GM12864 (cell line): ENCODE measurements around the gene PXDN.
"Not testable (repeated sequence)": the region's sequence is repeated elsewhere in the genome, so short reads cannot be mapped to it uniquely, and the experiment has no call there.

ENCODE experiments used
- DNase-seq: peaks from one replicate; pipeline ENCODE4 v3.0.0-alpha.2; 2011; ENCODE audit warnings: low read depth
- H3K4me3 ChIP-seq: 2 replicates; pipeline ENCODE4 v1.5.1; 2011; ENCODE audit warnings: mild to moderate bottlenecking, low read depth, low read length, control low read depth
- TF ChIP-seq, protein P1 (sequence below): IDR thresholded peaks from 2 replicates; pipeline ENCODE4 v1.5.1; 2011; ENCODE audit warnings: low read depth, mild to moderate bottlenecking, moderate library complexity, low read length, control low read depth, inconsistent platforms; ENCODE audit errors: missing control alignments

PXDN gene

DNA sequence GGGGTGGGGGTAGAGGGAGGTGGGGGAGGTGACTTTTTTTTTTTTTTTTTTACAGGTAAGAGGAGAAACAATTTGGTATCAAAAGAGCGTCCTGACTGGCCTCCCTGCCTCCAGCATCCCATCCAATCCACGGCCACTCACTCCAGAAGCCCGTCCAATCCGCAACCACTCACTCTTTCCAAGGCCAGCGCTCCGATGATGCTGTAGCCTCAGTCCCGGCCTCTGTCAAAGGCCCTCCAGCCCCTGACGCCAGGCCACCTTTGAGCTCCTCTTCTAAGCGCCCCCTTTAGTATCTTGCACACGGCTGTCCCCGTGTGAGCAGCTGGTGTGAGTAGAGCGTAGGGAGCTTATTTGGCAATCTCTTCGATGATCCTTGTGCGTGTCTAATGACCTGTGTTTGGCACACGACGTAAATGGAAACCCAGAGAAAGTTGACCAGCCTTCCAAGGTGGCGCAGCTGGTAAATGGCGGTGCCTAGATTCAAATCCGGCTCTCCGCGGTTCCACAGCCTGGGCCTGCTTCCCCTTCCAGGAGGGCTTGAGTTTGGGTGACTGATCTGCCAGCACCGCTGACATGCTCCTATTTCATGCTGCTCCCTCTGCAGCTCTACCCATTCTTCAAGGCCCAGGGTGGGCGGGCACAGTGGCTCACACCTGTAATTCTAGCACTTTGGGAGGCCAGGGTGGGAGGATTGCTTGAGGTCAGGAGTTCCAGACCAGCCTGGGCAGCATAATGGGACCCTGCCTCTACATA, 23.8 kb upstream of the PXDN start:
- no peak for DNase-seq
- TF ChIP-seq, protein P1, sequence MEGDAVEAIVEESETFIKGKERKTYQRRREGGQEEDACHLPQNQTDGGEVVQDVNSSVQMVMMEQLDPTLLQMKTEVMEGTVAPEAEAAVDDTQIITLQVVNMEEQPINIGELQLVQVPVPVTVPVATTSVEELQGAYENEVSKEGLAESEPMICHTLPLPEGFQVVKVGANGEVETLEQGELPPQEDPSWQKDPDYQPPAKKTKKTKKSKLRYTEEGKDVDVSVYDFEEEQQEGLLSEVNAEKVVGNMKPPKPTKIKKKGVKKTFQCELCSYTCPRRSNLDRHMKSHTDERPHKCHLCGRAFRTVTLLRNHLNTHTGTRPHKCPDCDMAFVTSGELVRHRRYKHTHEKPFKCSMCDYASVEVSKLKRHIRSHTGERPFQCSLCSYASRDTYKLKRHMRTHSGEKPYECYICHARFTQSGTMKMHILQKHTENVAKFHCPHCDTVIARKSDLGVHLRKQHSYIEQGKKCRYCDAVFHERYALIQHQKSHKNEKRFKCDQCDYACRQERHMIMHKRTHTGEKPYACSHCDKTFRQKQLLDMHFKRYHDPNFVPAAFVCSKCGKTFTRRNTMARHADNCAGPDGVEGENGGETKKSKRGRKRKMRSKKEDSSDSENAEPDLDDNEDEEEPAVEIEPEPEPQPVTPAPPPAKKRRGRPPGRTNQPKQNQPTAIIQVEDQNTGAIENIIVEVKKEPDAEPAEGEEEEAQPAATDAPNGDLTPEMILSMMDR = no peak
- no peak overlapping the region for H3K4me3 ChIP-seq

DNA sequence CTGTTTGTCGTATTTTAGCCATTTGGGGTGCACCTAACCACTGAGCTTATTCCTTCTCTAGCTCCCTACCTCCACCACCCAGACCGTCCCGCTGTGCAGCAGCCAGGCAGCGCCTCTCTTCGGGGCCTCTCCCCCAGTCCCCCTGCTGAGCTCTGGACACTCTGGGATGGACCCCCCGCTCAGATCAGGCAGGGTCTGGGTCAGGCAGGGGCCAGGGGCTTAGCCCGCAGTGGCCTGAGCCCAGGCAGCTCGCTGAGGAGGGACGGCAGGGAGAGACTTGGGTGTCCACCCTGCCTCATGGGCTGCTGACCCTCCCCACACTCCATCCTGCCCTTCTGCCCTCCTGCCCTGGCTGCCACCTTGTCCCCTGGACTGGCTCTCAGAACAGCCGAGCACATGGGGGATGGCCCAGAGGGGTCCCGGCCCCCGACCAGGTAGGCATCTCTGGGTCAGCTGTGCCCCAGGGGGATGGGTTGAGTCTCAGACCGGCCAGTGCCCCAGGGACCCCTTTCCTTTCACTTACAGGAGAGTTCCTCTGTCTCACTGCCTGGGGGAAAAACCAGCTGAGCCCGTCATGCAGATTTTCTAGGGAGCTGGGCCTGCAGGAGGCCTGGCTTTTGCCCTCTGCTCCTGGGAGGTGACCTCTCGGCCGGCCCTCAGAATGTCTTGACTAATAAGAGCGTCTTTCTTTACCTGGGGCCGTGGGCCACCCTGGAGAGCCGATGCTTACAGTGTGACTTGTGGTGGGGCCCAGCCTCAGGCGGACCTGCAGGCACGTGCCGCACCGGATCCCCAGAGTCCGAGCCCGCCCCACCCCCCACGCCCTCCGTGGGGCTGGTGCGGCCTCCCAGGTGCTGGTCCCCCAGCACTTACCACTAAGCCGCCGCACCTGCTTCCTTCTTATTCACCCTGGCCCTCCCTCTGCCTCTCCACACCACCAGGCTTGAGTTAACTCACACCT, 22.8 kb upstream of the PXDN start:
- TF ChIP-seq, protein P1 = no peak
- DNase-seq = no peak
- H3K4me3 ChIP-seq = no peak overlapping the region

DNA sequence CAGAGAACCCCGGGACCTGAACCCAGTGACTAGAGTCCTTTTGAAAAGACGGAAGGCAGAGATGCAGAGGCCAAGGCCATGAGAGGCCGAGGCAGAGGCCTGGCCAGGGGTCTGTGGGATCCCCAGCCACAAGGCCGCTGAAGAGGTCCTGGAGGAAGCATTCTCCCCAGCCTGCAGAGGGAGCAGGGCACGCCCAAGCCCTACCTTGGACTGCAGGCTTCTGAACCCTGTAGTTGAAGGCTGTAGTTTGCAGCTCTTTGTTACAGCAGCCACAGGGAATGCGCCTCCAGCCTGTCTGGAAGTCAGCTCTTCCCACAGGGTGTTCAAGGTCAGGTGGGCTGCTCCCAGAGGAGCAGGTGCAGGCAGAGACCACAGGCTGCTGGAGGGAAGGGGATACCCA, 22.1 kb upstream of the PXDN start:
- H3K4me3 ChIP-seq = no peak overlapping the region
- no peak for DNase-seq
- TF ChIP-seq, protein P1 = no peak

DNA sequence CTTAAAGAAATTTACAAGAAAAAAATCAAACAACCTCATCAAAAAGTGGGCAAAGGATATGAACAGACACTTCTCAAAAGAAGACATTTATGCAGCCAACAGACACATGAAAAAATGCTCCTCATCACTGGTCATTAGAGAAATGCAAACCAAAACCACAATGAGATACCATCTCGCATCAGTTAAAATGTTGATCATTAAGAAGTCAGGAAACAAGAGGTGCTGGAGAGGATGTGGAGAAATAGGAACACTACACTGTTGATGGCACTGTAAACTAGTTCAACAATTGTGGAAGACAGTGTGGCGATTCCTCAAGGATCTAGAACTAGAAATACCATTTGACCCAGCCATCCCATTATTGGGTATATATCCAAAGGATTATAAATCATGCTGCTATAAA, 20.9 kb upstream of the PXDN start:
- DNase-seq = not testable (repeated sequence)

DNA sequence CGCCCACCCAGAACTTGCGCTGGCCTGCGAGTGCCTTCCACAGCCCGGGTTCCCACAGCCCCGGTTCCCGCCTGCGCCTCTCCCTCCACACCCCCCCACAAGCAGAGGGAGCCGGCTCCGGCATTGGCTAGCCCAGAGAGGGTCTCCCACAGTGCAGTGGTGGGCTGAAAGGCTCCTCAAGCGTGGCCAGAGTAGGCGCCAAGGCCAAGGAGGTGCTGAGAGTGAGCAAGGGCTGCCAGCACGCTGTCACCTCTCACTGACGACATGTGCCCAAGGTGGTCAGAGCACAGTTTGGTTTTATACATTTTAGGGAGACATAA, 15.3 kb upstream of the PXDN start:
- no peak overlapping the region for H3K4me3 ChIP-seq
- DNase-seq = no peak
- TF ChIP-seq, protein P1 = no peak

More for the DNA sequence above, 20.9 kb upstream of the PXDN start:
- H3K4me3 ChIP-seq = not testable (repeated sequence)

DNA sequence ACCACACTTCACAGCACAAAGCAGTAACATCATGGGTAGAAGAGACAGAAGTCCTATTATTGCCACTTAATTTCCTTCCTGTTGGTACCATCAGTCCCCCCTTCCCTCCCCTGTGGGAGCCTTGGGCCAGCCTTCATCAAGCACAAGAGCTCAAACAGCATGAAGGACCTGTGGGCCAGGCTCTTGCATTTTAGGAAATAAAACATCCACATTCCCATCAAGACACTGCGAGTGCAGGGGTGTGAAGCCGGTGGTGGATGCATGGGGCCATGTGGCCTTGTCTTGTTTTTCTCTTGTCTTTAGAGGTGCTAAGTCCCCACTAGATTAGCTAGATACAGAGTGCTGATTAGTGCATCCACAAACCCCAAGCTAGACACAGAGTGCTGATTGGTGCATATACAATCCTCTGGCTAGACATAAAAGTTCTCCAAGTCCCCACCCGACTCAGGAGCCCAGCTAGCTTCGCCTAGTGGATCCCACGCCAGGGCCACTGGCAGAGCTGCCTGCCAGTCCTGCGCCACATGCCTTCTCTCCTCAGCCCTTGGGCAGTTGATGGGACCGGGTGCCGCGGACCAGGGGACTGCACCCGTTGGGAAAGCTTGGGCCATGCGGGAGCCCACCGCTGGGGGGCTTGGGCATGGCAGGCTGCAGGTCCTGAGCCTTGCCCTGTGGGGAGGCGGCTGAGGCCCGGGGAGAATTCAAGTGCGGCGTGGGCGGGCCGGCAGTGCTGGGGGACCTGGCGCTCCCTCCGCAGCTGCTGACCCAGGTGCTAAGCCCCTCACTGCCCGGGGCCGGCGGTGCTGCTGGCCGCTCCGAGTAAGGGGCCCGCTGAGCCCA, 14.7 kb upstream of the PXDN start:
- no peak for DNase-seq
- TF ChIP-seq, protein P1 = no peak

DNA sequence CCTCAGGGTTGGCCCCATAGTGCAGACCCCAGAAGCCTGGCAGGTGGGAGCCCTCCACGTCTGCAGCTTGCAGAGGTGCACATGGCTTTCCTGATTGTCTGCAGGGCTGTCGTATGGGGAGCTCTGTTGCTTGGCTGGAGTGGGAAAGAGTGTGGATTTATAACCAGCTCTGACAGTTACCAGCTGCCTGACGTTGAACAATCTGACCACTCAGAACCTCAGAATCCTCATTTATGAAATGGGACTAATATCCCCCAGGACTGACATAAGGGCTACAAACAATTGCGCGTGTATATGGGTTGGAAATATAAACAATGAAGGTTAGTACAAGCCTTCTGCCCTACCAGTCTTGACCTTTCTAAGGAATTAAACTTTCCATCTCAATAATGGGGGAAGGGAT, 13.9 kb upstream of the PXDN start:
- DNase-seq = no peak
- TF ChIP-seq, protein P1 = no peak
- no peak overlapping the region for H3K4me3 ChIP-seq

More for the DNA sequence above, 14.7 kb upstream of the PXDN start:
- no peak overlapping the region for H3K4me3 ChIP-seq
